ENCODE results near the gene HERPUD1.
"Not testable (repeated sequence)": the region's sequence is repeated elsewhere in the genome, so short reads cannot be mapped to it uniquely, and the experiment has no call there.

HERPUD1 gene

DNA sequence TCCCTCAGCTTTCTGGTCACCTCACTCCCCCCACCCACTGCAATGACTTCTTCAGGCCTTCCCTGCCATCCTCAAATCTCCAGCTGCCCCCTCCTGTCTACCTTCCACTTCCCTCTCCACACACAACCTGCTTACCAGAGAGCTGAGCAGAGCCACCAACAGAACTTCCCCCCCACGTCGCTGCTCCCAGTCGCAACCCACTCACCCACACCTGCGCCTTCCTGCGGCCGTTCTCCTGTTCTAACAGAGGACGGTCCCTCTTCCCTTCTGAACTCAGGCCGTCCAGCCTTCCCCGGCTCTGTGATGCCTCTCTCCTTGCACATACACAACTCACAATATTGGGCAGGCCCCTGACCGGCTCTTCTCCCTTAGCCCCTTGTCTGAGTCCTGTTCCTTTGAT lies 43.8 kb downstream of the HERPUD1 start:
- ATAC-seq (replicated peaks) = no peak

DNA sequence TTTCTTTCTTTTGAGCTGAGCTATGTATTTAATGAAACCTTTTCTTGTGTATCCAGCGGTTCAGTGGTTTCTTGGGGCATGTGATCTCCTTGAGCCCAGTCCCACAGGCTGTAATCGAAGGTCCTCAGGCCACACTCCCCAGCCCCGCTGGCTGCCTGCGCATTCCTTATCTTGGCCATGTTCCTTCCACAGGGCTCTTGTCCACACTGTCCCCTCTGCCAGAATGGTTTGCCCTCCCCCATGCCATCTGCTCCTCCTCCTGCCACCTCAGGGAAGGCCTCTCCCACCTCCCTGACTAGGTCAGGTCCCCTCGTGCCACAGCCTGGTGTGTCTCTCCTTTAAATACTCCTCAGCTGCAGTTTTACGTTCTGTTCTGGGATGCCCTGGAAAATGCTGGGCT lies 45.3 kb downstream of the HERPUD1 start:
- no peak overlapping the region for H3K4me3 Mint-ChIP-seq
- DNase-seq (no peak), ATAC-seq (replicated peaks) (no peak)
- peaks cover 7% of the 10 kb centered on the region for H3K36me3 Mint-ChIP-seq (ENCODE audit: insufficient read depth)
- H3K27ac Mint-ChIP-seq = no peak overlapping the region
- no peaks in the 10 kb centered on the region for H3K9me3 Mint-ChIP-seq
- no peaks in the 10 kb centered on the region for H3K27me3 Mint-ChIP-seq
- peaks cover 29 to 43% of the 10 kb centered on the region in 2 donors for H3K4me1 Mint-ChIP-seq (ENCODE audit: low read depth in 2 of 2)

More for the DNA sequence above, 43.8 kb downstream of the HERPUD1 start:
- Mint-ChIP-seq H3K36me3 (ENCODE audit: insufficient read depth) (peaks cover 2% of the 10 kb centered on the region), H3K27ac (peak overlapping the region; percentile 16 to 45), H3K4me3 (no peak overlapping the region), H3K9me3 (no peaks in the 10 kb centered on the region), H3K4me1 (ENCODE audit: low read depth in 2 of 2) (peaks cover 24 to 34% of the 10 kb centered on the region in 2 donors), H3K27me3 (peaks cover 0 to 7% of the 10 kb centered on the region in 2 donors)
- DNase-seq = no peak

DNA sequence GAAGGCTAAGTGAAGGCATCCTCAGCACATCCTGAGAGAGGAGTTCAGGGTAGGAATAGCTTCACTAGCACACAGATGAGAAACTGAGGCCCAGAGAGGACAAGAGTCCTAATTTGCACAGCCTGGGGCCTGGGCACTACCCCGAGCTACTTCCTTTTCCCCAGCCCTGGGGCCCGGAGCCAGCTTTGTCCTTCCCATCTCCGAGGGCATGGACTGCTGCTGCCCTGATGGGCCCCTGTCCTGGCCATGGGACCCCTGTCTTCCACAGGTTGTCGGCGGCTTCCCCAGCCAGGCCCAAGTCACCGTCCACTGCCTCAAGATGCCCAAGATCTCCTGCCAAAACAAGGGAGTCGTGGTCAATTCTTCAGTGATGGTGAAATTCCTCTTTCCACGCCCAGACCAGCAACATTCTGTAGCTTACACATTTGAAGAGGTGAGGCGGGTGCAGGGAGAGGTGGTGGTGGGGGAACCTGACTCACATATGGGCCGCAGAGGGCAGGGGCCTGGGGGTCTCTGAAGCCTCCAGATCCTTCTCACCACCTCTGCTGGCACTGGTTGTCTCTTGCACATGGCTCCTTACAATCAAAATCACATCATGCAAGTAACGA lies 46.0 kb downstream of the HERPUD1 start:
- H3K27me3 Mint-ChIP-seq = no peaks in the 10 kb centered on the region
- no peak overlapping the region for H3K27ac Mint-ChIP-seq
- H3K4me3 Mint-ChIP-seq = no peak overlapping the region
- H3K9me3 Mint-ChIP-seq = no peaks in the 10 kb centered on the region
- peaks cover 10% of the 10 kb centered on the region for H3K36me3 Mint-ChIP-seq (ENCODE audit: insufficient read depth)
- ATAC-seq (replicated peaks) = no peak
- DNase-seq = no peak
- peaks cover 32 to 44% of the 10 kb centered on the region in 2 donors for H3K4me1 Mint-ChIP-seq (ENCODE audit: low read depth in 2 of 2)

DNA sequence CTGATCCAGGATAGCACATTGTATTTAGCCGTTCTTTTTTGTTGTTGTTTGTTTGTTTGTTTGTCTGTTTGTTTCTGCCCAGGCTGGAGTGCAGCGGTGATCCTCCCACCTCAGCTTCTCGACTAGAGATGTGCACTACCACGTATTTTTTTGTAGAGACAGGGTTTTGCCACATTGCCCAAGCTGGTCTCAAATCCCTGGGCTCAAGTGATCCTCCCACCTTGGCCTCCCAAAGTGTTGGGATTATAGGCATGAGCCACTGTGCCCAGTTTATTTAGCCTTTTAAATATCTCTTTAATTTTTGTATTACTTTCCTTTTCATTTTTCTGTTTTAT lies 48.2 kb downstream of the HERPUD1 start:
- Mint-ChIP-seq H3K36me3 (ENCODE audit: insufficient read depth) (peaks cover 10% of the 10 kb centered on the region), H3K4me3 (no peak overlapping the region), H3K9me3 (no peaks in the 10 kb centered on the region), H3K27me3 (no peaks in the 10 kb centered on the region), H3K4me1 (ENCODE audit: low read depth in 2 of 2) (peaks cover 26 to 40% of the 10 kb centered on the region in 2 donors), H3K27ac (peak overlapping the region in 1 of 2 donors; percentile 67)
- ATAC-seq (replicated peaks) (no peak), DNase-seq (no peak)

DNA sequence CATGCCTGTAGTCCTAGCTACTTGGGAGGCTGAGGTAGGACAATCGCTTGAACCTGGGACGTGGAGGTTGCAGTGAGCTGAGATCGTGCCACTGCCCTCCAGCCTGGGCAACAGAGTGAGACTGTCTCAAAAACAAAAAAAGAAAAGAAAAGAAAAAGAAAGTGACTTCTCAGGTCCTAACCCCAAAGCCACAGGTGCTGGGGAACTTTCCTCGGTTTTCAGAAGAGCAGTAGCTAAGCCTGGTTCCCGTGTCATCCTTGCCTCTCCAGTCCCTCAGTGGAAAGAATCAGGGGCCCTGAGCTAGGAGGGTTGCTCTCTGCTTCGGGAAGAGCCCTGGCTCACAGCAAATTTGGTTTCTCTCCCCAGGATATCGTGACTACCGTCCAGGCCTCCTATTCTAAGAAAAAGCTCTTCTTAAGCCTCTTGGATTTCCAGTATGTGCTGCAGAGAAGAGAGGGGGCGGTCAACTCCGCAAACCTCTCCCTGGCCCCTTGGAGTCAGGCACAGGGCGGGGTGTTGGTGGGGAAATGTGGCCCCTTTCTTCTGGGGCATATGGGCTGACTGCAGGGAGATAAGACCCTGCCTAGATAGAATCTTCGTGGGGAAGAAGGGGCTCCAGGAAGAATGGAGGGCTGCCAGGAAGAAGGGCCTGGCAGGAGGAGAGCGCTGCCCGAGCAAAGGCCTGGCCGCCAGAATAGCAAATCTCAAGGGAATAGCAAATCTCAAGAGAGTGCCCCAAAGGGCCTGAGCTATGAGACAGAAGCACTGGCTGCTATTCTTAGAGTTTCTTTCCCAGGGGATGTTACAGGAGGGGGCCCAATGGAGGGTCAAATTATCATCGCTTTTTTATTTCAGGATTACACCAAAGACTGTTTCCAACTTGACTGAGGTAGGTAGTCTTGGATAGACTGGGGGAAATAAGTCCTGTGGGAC lies 49.1 kb downstream of the HERPUD1 start:
- Mint-ChIP-seq H3K4me3 (no peak overlapping the region), H3K27ac (peak overlapping the region; percentile 27 to 67), H3K27me3 (no peaks in the 10 kb centered on the region), H3K36me3 (ENCODE audit: insufficient read depth) (peaks cover 13% of the 10 kb centered on the region), H3K4me1 (ENCODE audit: low read depth in 2 of 2) (peaks cover 31 to 44% of the 10 kb centered on the region in 2 donors), H3K9me3 (no peaks in the 10 kb centered on the region)
- DNase-seq (no peak), ATAC-seq (replicated peaks) (no peak)

DNA sequence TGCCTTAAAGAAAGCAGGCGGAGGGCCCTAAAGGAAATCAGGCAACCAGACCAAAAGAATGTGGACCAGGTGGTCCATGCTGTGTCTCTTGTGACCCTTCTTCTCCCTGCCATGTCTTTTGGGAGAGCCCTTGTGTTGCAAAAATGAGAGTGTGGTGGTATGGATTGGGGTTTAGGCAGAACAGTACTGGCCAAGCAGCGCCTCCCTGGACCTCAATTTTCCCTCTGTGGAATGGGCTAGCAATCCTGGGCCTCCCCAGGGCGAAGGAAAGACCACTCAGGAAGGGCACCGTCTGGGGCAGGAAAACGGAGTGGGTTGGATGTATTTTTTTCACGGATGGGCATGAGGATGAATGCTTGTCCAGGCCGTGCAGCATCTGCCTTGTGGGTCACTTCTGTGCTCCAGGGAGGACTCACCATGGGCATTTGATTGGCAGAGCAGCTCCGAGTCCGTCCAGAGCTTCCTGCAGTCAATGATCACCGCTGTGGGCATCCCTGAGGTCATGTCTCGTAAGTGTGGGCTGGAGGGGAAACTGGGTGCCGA lies 49.9 kb downstream of the HERPUD1 start:
- peak overlapping the region in 1 of 2 donors; percentile 17 for H3K27ac Mint-ChIP-seq
- no peaks in the 10 kb centered on the region for H3K27me3 Mint-ChIP-seq
- no peak for ATAC-seq (replicated peaks)
- H3K9me3 Mint-ChIP-seq = no peaks in the 10 kb centered on the region
- H3K36me3 Mint-ChIP-seq (ENCODE audit: insufficient read depth) = peaks cover 13% of the 10 kb centered on the region
- peaks cover 39 to 48% of the 10 kb centered on the region in 2 donors for H3K4me1 Mint-ChIP-seq (ENCODE audit: low read depth in 2 of 2)
- DNase-seq = no peak
- no peak overlapping the region for H3K4me3 Mint-ChIP-seq

DNA sequence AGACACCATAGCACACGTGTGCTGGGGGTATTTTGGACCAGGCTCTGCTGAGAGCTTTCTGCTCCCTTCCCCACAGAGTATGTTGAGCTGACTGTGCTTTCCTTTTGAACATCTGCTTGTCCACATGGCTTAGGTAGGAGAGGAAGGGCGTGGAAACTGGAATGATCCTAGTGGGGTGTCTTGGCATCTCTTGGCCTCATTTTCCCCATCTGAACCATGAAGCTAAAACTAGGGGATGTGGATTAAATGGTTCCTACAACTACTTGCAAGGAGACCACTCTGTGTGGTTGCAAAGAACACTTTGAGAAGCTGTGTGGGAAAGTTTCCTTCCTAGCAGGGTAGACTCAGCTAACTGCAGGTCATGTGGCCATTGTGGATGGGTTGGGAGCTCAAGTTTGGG lies 50.8 kb downstream of the HERPUD1 start:
- Mint-ChIP-seq H3K4me3 (no peak overlapping the region), H3K36me3 (ENCODE audit: insufficient read depth) (peaks cover 13% of the 10 kb centered on the region), H3K9me3 (no peaks in the 10 kb centered on the region), H3K27ac (peak overlapping the region; percentile 72 to 75), H3K27me3 (no peaks in the 10 kb centered on the region), H3K4me1 (ENCODE audit: low read depth in 2 of 2) (peaks cover 47 to 49% of the 10 kb centered on the region in 2 donors)
- no peak for DNase-seq
- no peak for ATAC-seq (replicated peaks)

DNA sequence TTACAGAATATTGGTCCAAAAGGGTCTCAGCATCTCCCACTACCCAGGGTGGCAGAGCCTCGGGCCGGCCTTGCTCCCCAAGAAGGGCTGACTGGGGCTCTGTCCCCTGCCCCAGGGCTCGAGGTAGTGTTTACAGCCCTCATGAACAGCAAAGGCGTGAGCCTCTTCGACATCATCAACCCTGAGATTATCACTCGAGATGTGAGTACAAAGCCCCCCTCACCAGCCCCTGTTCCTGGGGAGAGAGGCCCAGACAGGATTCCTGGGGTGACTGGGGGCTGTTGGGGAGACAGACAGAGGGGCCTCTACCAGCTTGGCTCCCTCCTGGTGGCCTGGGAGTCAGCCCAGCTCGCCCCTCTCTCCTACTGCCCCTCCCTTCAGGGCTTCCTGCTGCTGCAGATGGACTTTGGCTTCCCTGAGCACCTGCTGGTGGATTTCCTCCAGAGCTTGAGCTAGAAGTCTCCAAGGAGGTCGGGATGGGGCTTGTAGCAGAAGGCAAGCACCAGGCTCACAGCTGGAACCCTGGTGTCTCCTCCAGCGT lies 51.3 kb downstream of the HERPUD1 start:
- no peak for DNase-seq
- Mint-ChIP-seq H3K4me1 (ENCODE audit: low read depth in 2 of 2) (peaks cover 53 to 55% of the 10 kb centered on the region in 2 donors), H3K27me3 (no peaks in the 10 kb centered on the region), H3K27ac (peak overlapping the region; percentile 72 to 75), H3K36me3 (ENCODE audit: insufficient read depth) (peaks cover 13% of the 10 kb centered on the region), H3K4me3 (no peak overlapping the region), H3K9me3 (no peaks in the 10 kb centered on the region)
- ATAC-seq (replicated peaks) = no peak

DNA sequence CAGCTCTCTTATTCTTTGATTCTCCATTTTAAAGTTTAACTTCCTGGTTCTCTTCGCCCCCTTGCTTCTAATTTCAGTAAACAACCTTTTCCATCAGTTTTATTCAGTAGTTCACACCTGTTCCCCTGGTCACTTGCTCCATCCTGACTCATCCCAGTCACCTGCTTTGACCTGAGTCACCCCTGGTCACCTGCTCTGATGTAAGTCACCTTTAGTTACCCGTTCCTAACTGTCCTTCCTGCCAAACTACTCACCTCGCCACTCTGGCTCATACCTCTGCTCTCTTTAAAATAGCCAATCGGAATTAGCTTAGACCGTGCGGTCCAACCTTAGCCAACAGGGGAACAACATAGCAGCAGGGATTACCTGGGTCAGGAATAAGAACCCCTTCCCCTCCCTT lies 52.7 kb downstream of the HERPUD1 start:
- DNase-seq = no peak
- no peak for ATAC-seq (replicated peaks)

DNA sequence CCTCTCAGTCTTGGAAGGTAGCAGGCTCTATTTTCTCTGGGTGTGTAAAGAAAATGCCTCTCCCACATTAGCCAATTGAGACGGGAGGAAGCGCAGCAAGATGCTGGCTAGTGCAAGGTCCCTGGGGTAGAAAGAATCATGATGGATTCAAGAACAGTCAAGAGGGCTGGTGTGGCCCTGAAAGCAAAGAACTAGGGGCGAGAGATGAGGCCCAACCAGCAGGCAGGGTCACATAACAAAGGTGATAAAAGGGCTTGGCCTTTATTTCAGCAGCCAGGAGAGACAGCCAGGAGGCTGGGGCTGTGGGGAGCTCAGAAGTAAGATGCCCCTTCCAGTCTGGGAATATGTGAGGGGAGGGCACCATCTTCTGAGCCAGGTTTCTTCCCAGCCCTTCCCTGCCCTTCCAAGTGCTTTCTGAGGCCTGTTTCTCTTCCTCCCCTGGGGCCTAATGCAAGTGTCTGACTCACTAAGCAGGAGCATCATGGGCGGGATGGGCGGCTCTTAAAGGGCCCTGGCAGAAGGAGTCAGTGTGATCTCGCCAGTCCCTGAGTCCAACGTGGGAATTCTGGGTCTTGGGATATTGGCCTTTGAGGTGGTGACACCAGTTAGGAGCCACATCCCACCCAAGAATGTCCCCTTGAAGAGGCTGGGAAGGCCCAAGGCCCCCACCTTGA lies 53.5 kb downstream of the HERPUD1 start:
- H3K4me3 Mint-ChIP-seq = peak overlapping the region; percentile 31 to 33
- peaks cover 26% of the 10 kb centered on the region for H3K36me3 Mint-ChIP-seq (ENCODE audit: insufficient read depth)
- H3K27me3 Mint-ChIP-seq = no peaks in the 10 kb centered on the region
- H3K4me1 Mint-ChIP-seq (ENCODE audit: low read depth in 2 of 2) = peaks cover 68% of the 10 kb centered on the region in 2 donors
- DNase-seq (no peak), ATAC-seq (replicated peaks) (no peak)
- H3K9me3 Mint-ChIP-seq = no peaks in the 10 kb centered on the region
- H3K27ac Mint-ChIP-seq = peak overlapping the region; percentile 90 to 99

More for the DNA sequence above, 52.7 kb downstream of the HERPUD1 start:
- peaks cover 64% of the 10 kb centered on the region in 2 donors for H3K4me1 Mint-ChIP-seq (ENCODE audit: low read depth in 2 of 2)
- peak overlapping the region; percentile 59 to 90 for H3K27ac Mint-ChIP-seq
- H3K9me3 Mint-ChIP-seq = no peaks in the 10 kb centered on the region
- no peaks in the 10 kb centered on the region for H3K27me3 Mint-ChIP-seq
- H3K36me3 Mint-ChIP-seq (ENCODE audit: insufficient read depth) = peaks cover 18% of the 10 kb centered on the region
- peak overlapping the region in 1 of 2 donors; percentile 5 for H3K4me3 Mint-ChIP-seq

DNA sequence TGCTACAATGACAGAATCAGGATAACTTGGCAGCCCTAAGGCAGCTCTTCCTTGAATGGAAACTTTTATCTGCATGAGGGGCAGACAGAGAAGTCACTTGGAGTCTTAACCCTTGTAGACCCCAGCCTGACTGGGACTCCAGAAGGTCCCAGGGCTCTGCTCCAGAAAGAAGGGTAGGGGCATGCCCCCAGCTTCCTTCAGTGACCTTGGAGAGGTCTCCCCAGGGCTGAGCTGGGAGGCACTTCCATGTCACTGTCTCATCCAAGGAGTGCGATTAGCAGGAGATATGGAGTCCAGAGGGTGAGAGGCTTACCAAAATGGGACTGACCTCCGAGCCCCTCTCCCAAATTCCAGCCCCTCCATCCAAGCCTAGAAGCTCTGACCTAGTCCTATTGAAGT lies 54.0 kb downstream of the HERPUD1 start:
- Mint-ChIP-seq H3K27ac (peak overlapping the region; percentile 90 to 99), H3K36me3 (ENCODE audit: insufficient read depth) (peaks cover 30% of the 10 kb centered on the region), H3K9me3 (no peaks in the 10 kb centered on the region), H3K27me3 (no peaks in the 10 kb centered on the region), H3K4me3 (peak overlapping the region; percentile 31 to 96), H3K4me1 (ENCODE audit: low read depth in 2 of 2) (peaks cover 70 to 73% of the 10 kb centered on the region in 2 donors)
- ATAC-seq (replicated peaks) (no peak), DNase-seq (no peak)

DNA sequence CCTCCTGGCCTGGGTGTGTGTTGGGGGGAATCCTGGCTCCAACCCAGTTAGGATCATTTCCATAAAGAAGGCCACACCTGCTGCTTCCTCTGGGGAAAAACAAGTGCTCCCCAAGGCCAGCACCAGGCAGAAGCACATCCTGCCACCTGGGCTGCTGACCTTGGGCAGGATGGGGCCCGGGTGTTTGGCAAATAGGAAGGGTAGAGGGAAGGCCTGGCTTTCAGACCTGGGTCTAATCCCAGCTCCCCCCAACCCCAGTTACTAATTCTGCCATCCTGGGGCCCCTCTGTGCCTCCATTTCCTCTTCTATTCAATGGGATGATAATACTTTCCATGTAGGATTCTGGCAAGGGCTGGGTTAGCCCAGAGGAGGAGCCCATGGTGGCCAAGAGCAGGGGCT lies 54.4 kb downstream of the HERPUD1 start:
- peaks cover 67 to 71% of the 10 kb centered on the region in 2 donors for H3K4me1 Mint-ChIP-seq (ENCODE audit: low read depth in 2 of 2)
- ATAC-seq (replicated peaks) (no peak), DNase-seq (no peak)
- H3K27me3 Mint-ChIP-seq = no peaks in the 10 kb centered on the region
- H3K36me3 Mint-ChIP-seq (ENCODE audit: insufficient read depth) = peaks cover 32% of the 10 kb centered on the region
- H3K9me3 Mint-ChIP-seq = no peaks in the 10 kb centered on the region
- peak overlapping the region in 1 of 2 donors; percentile 96 for H3K4me3 Mint-ChIP-seq
- peak overlapping the region; percentile 90 to 99 for H3K27ac Mint-ChIP-seq

DNA sequence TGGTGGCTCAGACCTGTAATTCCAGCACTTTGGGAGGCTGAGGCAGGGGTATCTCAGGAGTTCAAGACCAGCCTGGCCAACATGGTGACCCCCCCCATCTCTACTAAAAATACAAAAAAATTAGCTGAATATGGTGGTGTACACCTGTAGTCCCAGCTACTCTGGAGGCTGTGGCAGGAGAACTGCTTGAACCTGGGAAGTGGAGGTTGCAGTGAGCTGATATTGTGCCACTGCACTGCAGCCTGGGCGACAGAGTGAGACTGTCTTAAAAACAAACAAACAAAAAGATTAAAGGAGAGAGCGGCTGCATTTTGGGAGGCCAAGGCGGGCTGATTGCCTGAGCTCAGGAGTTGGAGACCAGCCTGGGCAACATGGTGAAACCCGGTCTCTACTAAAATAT lies 55.0 kb downstream of the HERPUD1 start:
- H3K27me3 Mint-ChIP-seq; H3K9me3 Mint-ChIP-seq; ATAC-seq (replicated peaks); DNase-seq: not testable (repeated sequence)
- Mint-ChIP-seq H3K4me3 (peak overlapping the region; percentile 91 to 96), H3K4me1 (ENCODE audit: low read depth in 2 of 2) (peaks cover 66 to 71% of the 10 kb centered on the region in 2 donors), H3K27ac (peak overlapping the region; percentile 90 to 99), H3K36me3 (ENCODE audit: insufficient read depth) (peaks cover 33% of the 10 kb centered on the region)
